ENCODE results near the gene NCKAP5.

NCKAP5 gene

GRCh38 chr2:132736059-132736458 is 832.2 kb downstream of the NCKAP5 start:
- TF ChIP-seq CTCF (IDR thresholded peaks at IDR 0.05): no peak

GRCh38 chr2:132734961-132735360 is 833.3 kb downstream of the NCKAP5 start:
- H3K9me3 ChIP-seq: no peaks in the 10 kb centered on the region
- H3K27ac ChIP-seq: no peak overlapping the region
- no peaks in the 10 kb centered on the region for H3K36me3 ChIP-seq
- no peak for TF ChIP-seq CTCF (IDR thresholded peaks at IDR 0.05)
- no peaks in the 10 kb centered on the region for H3K27me3 ChIP-seq
- H3K4me1 ChIP-seq (ENCODE audit: control insufficient read depth in 1 of 2, insufficient read depth in 1 of 2, low read depth in 1 of 2, low read length in 1 of 2): no peaks in the 10 kb centered on the region
- no peak overlapping the region for H3K4me3 ChIP-seq (ENCODE audit: low read depth in 1 of 2, low read length in 1 of 2)

More at GRCh38 chr2:132736059-132736458, 832.2 kb downstream of the NCKAP5 start:
- Histone ChIP-seq H3K27me3 (no peaks in the 10 kb centered on the region), H3K36me3 (no peaks in the 10 kb centered on the region), H3K27ac (no peak overlapping the region), H3K9me3 (no peaks in the 10 kb centered on the region), H3K4me1 (ENCODE audit: control insufficient read depth in 1 of 2, insufficient read depth in 1 of 2, low read depth in 1 of 2, low read length in 1 of 2) (no peaks in the 10 kb centered on the region), H3K4me3 (ENCODE audit: low read depth in 1 of 2, low read length in 1 of 2) (no peak overlapping the region)

- TF ChIP-seq CTCF (IDR thresholded peaks at IDR 0.05): no peak
- H3K27ac ChIP-seq: no peak overlapping the region
- no peaks in the 10 kb centered on the region for H3K36me3 ChIP-seq
- no peaks in the 10 kb centered on the region for H3K4me1 ChIP-seq (ENCODE audit: control insufficient read depth in 1 of 2, insufficient read depth in 1 of 2, low read depth in 1 of 2, low read length in 1 of 2)
- no peaks in the 10 kb centered on the region for H3K9me3 ChIP-seq
- H3K27me3 ChIP-seq: no peaks in the 10 kb centered on the region
- H3K4me3 ChIP-seq (ENCODE audit: low read depth in 1 of 2, low read length in 1 of 2): no peak overlapping the region
Measured at GRCh38 chr2:132733094-132733493, 835.2 kb downstream of the NCKAP5 start.

- no peaks in the 10 kb centered on the region for H3K36me3 ChIP-seq
- no peak overlapping the region for H3K27ac ChIP-seq
- H3K4me3 ChIP-seq (ENCODE audit: low read depth in 1 of 2, low read length in 1 of 2): no peak overlapping the region
- no peak for TF ChIP-seq CTCF (IDR thresholded peaks at IDR 0.05)
- H3K9me3 ChIP-seq: no peaks in the 10 kb centered on the region
- no peaks in the 10 kb centered on the region for H3K4me1 ChIP-seq (ENCODE audit: control insufficient read depth in 1 of 2, insufficient read depth in 1 of 2, low read depth in 1 of 2, low read length in 1 of 2)
- no peaks in the 10 kb centered on the region for H3K27me3 ChIP-seq
Measured at GRCh38 chr2:132732694-132733093, 835.6 kb downstream of the NCKAP5 start.

DNA sequence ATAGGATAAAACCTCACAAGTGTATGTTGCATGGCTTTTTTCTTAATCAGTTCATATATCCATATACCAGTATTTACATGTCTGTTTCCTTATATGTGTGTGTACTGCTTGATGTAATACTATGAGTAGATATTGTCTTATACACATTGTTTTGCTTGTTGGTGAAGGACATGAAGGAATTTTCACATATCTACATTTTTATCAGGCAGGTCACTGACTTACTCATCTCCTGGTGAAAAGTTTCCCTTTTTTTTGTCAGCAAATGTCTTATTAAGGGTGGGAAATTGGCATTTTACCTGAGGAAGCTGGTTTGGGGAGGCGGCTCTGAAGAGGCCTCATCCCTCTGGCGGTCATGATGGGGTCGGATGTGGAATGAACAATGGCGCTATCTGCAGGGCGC is 836.8 kb downstream of the NCKAP5 start:
- no peak for TF ChIP-seq CTCF (IDR thresholded peaks at IDR 0.05)
- H3K27ac ChIP-seq: no peak overlapping the region
- H3K36me3 ChIP-seq: no peaks in the 10 kb centered on the region

DNA sequence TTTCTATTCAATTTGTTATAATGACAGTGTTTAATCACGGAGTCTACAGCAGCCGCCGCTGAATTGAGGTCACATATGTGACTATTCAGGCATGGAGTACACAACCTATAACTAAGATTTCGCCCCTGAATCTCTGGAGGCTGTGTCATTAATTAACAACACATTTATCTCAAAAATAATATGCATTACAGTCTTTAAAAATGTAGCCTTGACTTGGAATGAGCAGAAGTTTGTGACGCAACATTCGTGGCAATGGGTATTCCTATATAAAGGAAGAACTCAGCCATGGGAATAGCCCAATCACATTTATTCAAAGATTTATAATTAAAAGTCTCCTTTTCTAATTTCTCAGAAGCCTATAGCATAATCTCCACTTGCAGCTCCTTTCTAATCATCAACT is 837.7 kb downstream of the NCKAP5 start:
- H3K9me3 ChIP-seq: no peaks in the 10 kb centered on the region

More for the DNA sequence above, 836.8 kb downstream of the NCKAP5 start:
- H3K27me3 ChIP-seq: no peaks in the 10 kb centered on the region
- H3K4me1 ChIP-seq (ENCODE audit: control insufficient read depth in 1 of 2, insufficient read depth in 1 of 2, low read depth in 1 of 2, low read length in 1 of 2): no peaks in the 10 kb centered on the region
- no peak overlapping the region for H3K4me3 ChIP-seq (ENCODE audit: low read depth in 1 of 2, low read length in 1 of 2)
- no peaks in the 10 kb centered on the region for H3K9me3 ChIP-seq

More for the DNA sequence above, 837.7 kb downstream of the NCKAP5 start:
- no peaks in the 10 kb centered on the region for H3K4me1 ChIP-seq (ENCODE audit: control insufficient read depth in 1 of 2, insufficient read depth in 1 of 2, low read depth in 1 of 2, low read length in 1 of 2)
- no peaks in the 10 kb centered on the region for H3K27me3 ChIP-seq
- H3K36me3 ChIP-seq: no peaks in the 10 kb centered on the region
- H3K27ac ChIP-seq: no peak overlapping the region
- TF ChIP-seq CTCF (IDR thresholded peaks at IDR 0.05): no peak
- H3K4me3 ChIP-seq (ENCODE audit: low read depth in 1 of 2, low read length in 1 of 2): no peak overlapping the region
